NCI-H446 (cell line): ENCODE measurements around the gene PIWIL4.
A peak's percentile ranks its signal among the peaks of the same experiment; 100 is the strongest.
"Not testable (repeated sequence)": the region's sequence is repeated elsewhere in the genome, so short reads cannot be mapped to it uniquely, and the experiment has no call there.

Experiments
- DNase-seq, 2 experiments: peaks; one replicate each; lab custom pipeline; 2025; lab: John Stamatoyannopoulos, UW

PIWIL4 gene

GRCh38 chr11:94638301-94638901 lies 71.2 kb downstream of the PIWIL4 start:
- DNase-seq = no peak

DNA sequence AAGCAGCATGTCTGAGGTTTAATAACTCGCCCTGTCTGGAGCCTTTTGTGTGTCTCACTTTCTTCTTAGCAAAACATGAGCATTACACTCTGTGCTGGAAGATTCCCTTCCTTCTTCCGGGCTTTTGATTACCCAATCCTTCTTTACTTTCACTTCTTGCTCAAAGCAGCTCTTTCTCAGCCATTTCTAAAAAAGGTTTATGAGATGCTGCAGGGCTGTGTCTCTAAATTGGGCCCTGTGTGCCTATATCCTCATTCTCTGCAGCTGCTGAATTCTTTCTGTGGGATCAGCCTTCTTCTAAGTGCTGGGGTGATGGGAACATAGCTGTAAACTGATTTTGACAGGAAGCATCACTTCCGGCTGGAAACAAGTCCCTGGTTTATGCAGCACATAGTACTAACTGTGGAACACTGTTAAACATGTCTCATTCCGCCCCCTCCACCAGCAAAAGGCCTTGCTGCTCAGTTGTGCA lies 71.8 kb downstream of the PIWIL4 start:
- no peak for DNase-seq

DNA sequence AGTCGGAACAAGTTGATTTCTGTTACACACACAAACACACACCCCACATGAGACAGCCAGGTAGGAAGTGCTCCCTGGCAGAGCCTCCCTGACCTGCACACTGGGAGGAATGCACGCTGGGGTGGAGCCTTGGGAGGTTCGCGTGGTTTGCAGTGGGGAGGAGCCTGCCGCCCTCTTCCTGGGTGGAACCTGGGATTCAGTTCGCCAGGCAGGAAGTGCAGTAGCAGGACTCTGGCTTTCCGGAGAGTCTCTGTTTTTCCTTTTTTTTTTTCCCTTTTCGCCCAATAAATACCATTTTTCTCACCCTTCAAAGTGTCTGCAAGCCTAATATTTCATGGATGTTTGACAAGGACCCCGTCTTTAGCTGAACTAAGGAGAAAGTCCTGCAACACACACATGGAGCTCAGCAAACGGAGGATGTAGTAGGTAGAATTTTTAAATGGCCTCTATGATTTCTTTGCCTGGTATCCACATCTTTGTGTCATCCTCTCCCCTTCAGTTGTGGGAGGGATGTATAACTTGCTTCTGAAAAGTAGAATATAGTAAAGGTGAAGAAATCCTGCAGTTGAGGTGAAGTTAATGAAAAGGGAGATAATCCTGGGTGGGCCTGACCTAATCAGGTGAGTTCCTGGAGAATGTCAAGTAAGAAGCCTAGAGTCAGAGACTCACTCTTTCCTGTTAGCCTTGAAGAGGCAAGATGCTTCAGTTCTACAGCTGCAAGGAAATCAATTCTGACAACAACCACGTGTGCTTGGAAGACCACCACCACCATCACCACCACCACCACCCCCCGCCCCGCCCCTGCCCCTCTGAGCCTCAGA lies 72.9 kb downstream of the PIWIL4 start:
- DNase-seq = no peak

GRCh38 chr11:94641167-94641761 lies 74.1 kb downstream of the PIWIL4 start:
- DNase-seq = peak in 1 of 2 experiments; percentile 63

- DNase-seq = not testable (repeated sequence)
Observed at GRCh38 chr11:94643186-94643585, 76.0 kb downstream of the PIWIL4 start.

- no peak for DNase-seq
Observed at GRCh38 chr11:94647926-94648325, 80.8 kb downstream of the PIWIL4 start.

DNA sequence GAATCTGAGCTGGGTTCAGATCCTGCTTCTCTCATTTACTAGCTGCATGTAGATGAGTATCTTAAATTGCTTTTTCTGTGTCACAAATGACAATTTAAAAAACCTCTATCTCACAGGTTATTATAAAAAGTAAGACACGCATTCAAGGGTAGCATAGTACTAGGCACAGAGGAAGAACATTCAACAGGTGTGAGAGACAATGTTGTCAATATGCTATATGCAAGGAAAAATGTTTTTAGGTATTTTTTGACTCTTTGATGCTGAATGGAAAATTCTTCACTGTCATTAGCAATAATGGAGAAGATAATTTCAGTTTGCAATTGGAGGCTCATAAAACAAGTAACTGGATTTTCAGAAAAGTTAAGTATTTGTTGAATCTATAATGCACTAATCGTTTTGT lies 81.6 kb downstream of the PIWIL4 start:
- no peak for DNase-seq

- no peak for DNase-seq
Observed at GRCh38 chr11:94649254-94649653, 82.1 kb downstream of the PIWIL4 start.

DNA sequence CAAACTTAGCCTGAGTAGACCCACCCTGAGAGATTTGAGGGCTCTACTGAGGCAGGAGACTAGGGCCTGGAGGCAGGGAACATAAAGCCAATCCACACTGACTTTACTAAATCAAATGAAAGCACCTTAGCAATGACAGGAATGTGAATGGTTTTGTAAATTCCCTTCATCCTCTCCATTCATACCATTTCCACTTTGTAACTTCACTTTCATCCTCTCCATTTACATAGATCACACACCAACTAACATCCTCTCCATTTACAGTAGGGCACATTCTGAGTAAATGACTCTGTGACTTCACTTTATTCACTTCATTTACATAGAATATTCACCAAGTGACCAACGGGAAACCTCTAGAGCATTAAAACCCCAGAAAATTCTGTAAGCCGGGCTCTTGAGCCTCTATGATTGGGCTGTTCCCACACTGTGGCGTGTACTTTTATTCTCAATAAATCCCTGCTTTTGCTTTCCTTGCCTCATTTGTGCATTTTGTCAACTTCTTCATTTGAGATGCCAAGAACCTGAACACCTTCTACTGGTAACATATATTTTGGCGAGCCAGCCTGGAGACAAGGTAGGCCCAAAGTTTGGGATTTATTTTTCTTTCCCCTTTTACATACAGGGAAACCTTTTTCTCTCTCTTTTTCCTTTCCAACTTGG lies 82.9 kb downstream of the PIWIL4 start:
- no peak for DNase-seq

- DNase-seq = no peak
Observed at GRCh38 chr11:94650756-94651155, 83.6 kb downstream of the PIWIL4 start.

GRCh38 chr11:94652735-94653284 lies 85.6 kb downstream of the PIWIL4 start:
- no peak for DNase-seq

DNA sequence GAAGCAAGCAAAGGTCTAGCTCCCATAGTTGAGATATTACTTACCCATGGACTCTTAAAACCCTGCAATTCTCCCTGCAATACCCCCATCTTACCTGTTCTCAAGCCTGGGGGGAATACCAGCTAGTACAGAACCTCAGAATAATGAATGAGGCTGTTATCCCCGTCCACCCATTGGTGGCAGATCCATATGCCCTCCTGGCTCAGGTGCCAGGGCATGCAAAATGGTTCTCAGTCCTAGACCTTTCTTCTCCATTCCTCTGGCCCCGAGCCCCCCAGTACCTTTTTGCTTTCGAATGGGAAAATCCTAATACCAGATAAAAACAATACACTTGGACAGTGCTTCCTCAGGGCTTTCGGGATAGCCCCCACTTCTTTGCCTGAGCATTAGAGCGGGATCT lies 86.4 kb downstream of the PIWIL4 start:
- no peak for DNase-seq

DNA sequence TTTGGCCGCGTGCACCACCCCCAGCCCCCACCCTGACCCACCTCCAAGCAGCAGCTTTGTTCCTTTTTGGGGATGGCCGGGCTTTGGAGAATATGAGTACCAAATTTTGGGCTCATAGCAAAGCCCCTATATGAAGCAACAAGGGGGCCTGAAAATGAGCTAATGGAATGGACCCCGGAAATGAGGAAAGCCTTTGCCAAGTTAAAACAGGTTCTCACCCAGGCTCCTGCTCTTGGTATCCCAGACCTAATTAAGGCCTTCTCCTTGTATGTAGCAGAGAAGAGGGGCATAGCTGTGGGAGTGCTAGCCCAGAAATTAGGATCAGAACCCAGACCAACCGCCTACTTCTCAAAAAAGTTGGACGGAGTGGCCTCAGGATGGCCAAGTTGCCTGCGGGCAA lies 87.0 kb downstream of the PIWIL4 start:
- no peak for DNase-seq

GRCh38 chr11:94655291-94655690 lies 88.1 kb downstream of the PIWIL4 start:
- no peak for DNase-seq

DNA sequence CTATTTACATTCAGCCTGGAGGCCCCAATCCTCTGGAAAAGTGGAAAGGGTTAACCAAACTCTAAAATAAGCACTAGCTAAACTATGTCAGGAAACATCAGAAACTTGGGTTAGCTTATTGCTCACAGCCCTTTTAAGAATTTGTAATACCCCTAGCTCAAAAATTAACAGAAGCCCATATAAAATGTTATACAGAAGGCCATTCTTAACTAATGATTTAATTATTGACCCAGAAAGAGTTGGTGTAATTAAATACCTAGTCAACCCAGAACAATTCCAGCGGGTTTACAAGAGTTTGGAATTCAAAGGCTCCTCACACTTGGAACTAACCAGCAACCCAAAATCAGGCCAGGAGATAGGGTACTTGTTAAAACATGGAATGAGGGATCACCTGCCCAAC lies 88.8 kb downstream of the PIWIL4 start:
- DNase-seq = no peak

DNA sequence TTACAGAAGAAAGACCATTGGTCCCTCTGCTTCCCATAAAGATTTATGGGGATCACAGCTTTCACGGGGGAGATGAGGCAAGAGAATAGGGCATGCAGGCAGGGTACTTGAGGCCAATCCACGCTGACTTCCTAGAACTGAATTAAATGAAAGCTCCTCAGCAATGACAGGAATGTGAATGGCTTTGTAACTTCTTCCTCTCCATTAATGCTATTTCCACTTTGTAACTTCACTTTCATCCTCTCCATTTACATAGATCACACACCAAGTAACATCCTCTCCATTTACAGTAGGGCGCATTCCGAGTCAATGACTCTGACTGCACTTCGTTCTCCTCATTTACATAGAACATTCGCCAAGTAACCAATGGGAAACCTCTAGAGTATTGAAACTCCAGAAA lies 89.8 kb downstream of the PIWIL4 start:
- DNase-seq = no peak

GRCh38 chr11:94657629-94658028 lies 90.5 kb downstream of the PIWIL4 start:
- DNase-seq = no peak

- DNase-seq = no peak
Observed at GRCh38 chr11:94658386-94658785, 91.2 kb downstream of the PIWIL4 start.

GRCh38 chr11:94658888-94659287 lies 91.7 kb downstream of the PIWIL4 start:
- DNase-seq = no peak

DNA sequence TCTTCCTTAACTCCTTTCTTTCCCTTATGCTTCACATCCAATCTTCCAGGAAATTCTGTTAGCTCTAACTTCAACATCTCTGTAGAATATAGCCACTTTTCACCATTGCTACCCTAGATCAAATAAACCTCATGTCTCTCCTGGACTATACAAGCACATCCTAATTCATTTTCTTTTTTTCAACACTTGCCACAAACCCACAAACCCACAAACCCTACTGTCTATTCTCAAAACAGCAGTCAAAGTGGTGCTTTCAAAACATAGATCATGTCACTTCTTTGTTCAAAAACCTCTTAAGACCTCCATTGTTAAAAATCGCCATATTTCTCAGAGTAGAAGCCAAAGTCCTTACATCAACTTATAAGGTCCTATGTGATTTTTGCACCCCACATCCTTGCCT lies 94.3 kb downstream of the PIWIL4 start:
- no peak for DNase-seq

- DNase-seq = no peak
Observed at GRCh38 chr11:94662065-94662779, 95.1 kb downstream of the PIWIL4 start.
